SU-DHL-6 (cell line): Measurements from ENCODE around the gene IFT27.

ENCODE experiments used
- EZH2phosphoT487 ChIP-seq: fragments of 200-600 bp; sonication (generic), shearing (Covaris generic); conservative IDR thresholded peaks from 2 replicates; pipeline ENCODE4 v1.6.1; 2018; ENCODE audit warnings: mild to moderate bottlenecking, antibody characterized with exemption, low read length, moderate library complexity, mixed read lengths
- TF ChIP-seq, protein P1 (sequence below): fragments of 200-600 bp; sonication (generic); IDR thresholded peaks from one replicate; pipeline ENCODE4 v1.5.1; 2017; ENCODE audit warnings: antibody characterized with exemption, mild to moderate bottlenecking, low read length, moderate library complexity; ENCODE audit not compliant: insufficient read depth, poor library complexity, severe bottlenecking

DNA sequence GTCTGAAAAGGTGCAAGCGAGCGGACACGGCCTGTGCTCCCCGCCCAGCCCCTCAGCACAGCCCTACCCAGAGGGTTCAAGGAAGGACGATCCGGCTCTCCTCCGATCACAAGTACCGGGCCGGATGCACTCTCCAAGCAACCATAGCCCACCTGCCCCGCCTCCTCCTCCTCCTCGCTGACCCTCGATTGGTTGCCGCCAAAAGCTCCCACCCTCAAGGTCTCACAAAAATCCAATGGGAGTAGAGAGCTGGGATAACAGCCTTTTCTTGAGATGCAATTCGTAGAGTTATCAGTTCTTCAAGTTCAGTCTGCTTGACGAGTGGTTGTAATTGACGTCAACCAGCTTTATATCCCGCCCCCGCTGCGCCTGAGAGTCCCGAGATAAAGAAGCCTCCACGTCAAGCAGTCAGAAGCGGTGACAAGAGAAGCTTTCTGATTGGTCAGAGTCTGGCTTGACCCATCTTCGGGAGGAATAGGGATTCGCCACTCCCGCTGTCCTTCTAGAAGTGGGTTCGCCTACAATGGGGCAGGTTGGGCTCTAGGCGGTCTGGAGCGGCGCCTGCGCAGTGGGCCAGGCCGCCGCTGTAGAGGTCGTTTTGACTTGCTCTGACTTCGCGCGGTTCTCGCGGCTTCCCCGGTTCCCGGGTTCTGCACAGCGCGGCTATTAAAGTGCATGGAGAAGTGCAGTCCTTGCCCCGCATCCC, at the start of gene IFT27:
- TF ChIP-seq, protein P1, sequence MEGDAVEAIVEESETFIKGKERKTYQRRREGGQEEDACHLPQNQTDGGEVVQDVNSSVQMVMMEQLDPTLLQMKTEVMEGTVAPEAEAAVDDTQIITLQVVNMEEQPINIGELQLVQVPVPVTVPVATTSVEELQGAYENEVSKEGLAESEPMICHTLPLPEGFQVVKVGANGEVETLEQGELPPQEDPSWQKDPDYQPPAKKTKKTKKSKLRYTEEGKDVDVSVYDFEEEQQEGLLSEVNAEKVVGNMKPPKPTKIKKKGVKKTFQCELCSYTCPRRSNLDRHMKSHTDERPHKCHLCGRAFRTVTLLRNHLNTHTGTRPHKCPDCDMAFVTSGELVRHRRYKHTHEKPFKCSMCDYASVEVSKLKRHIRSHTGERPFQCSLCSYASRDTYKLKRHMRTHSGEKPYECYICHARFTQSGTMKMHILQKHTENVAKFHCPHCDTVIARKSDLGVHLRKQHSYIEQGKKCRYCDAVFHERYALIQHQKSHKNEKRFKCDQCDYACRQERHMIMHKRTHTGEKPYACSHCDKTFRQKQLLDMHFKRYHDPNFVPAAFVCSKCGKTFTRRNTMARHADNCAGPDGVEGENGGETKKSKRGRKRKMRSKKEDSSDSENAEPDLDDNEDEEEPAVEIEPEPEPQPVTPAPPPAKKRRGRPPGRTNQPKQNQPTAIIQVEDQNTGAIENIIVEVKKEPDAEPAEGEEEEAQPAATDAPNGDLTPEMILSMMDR, result no peak
- no peak for TF ChIP-seq EZH2phosphoT487
